GM12873 (cell line): ENCODE results near the gene MIA3.
A peak's percentile ranks its signal among the peaks of the same experiment; 100 is the strongest.

ENCODE experiments used
- CTCF ChIP-seq: IDR thresholded peaks from 2 replicates; pipeline ENCODE4 v1.5.1; 2012; ENCODE audit warnings: low read depth, mild to moderate bottlenecking, moderate library complexity, low read length, control low read depth; ENCODE audit not compliant: insufficient read depth; ENCODE audit errors: missing control alignments

The MIA3 gene

GRCh38 chr1:222706815-222707214 is 88.9 kb downstream of the MIA3 start:
- peak; percentile 8 for TF ChIP-seq CTCF

- no peak for TF ChIP-seq CTCF
Measured at GRCh38 chr1:222709700-222710153, 91.8 kb downstream of the MIA3 start.

GRCh38 chr1:222711319-222712252 is 93.7 kb downstream of the MIA3 start:
- TF ChIP-seq CTCF = no peak

- no peak for TF ChIP-seq CTCF
Measured at GRCh38 chr1:222712253-222713090, 94.6 kb downstream of the MIA3 start, which contains the start of the genes AIDA and BROX. Gene AIDA (minus strand): TSS chr1:222712491. CDS start chr1:222712317, 174 bp downstream. Gene BROX (plus strand): TSS chr1:222712564. CDS start chr1:222715700, 3,136 bp downstream.

GRCh38 chr1:222713091-222713961 is 95.4 kb downstream of the MIA3 start:
- peak; percentile 24 for TF ChIP-seq CTCF

GRCh38 chr1:222716393-222716792 is 98.5 kb downstream of the MIA3 start:
- TF ChIP-seq CTCF = no peak
